Measurements from ENCODE around the gene ADAM12. TPM values are rescaled to one million over a fixed set of nuclear protein-coding genes. Genes with fewer than 3 reads are reported as not detected.

Gene ADAM12
- polyA plus RNA-seq, 1 of the 3 experiments (the other 2 are of a cell fraction), result 25.0 TPM

- Histone ChIP-seq H3K9me3 (no peaks in the 10 kb centered on the region), H3K9me2 (no peaks in the 10 kb centered on the region), H3K4me2 (no peak overlapping the region), H3F3A (replicated peaks; ENCODE audit: insufficient read depth) (peaks cover 13% of the 10 kb centered on the region), H4K20me1 (ENCODE audit: insufficient read depth) (no peaks in the 10 kb centered on the region), H3K4me1 (ENCODE audit: control insufficient read depth in 1 of 2, insufficient read depth in 2 of 2, low read depth in 1 of 2, low read length in 1 of 2) (peaks cover 0 to 6% of the 10 kb centered on the region in 2 experiments; a peak in 2 of 4 replicates), H3K27me3 (ENCODE audit: insufficient read depth) (no peaks in the 10 kb centered on the region), H3K4me3 (ENCODE audit: low read depth in 2 of 2, low read length in 1 of 2) (no peak overlapping the region), H3K36me3 (replicated peaks in 1 of 2; ENCODE audit: control insufficient read depth in 1 of 2, insufficient read depth in 2 of 2, low read length in 1 of 2) (no peaks in the 10 kb centered on the region), H2AFZ (ENCODE audit: low read depth) (no peak overlapping the region), H3K79me2 (ENCODE audit: insufficient read depth) (no peaks in the 10 kb centered on the region), H3K27ac (ENCODE audit: low read depth in 2 of 2, low read length in 1 of 2) (no peak overlapping the region), H3K9ac (no peak overlapping the region)
- no peak for DNase-seq
- ChIA-PET CTCF (no interaction called here), POLR2A (no interaction called here)
- TF ChIP-seq FOXM1 (IDR thresholded peaks at IDR 0.05; ENCODE audit: low read depth) (no peak), NRF1 (IDR thresholded peaks at IDR 0.05; ENCODE audit: low read depth, low read length) (no peak), ELF1 (IDR thresholded peaks at IDR 0.05) (no peak), FOSL2 (IDR thresholded peaks at IDR 0.05; ENCODE audit: borderline replicate concordance, low read depth) (no peak), POLR2AphosphoS5 (IDR thresholded peaks at IDR 0.05; ENCODE audit: low read depth, low read length) (no peak), EZH2phosphoT487 (IDR thresholded peaks at IDR 0.05; ENCODE audit: borderline replicate concordance, low read depth) (no peak), RFX5 (IDR thresholded peaks at IDR 0.05; ENCODE audit: low read length) (no peak), MXI1 (IDR thresholded peaks at IDR 0.05; ENCODE audit: low read depth, low read length) (no peak), SIN3A (IDR thresholded peaks at IDR 0.05; ENCODE audit: borderline replicate concordance, low read depth, low read length) (no peak), MAX (IDR thresholded peaks at IDR 0.05; ENCODE audit: low read depth) (no peak), TCF12 (IDR thresholded peaks at IDR 0.05) (no peak), FOXJ3 (CRISPR knock-in tag; IDR thresholded peaks at IDR 0.05) (no peak), SMC3 (IDR thresholded peaks at IDR 0.05; ENCODE audit: low read depth, low read length) (no peak), TAF1 (IDR thresholded peaks at IDR 0.05; ENCODE audit: borderline replicate concordance, low read depth, low read length) (no peak), TEAD4 (IDR thresholded peaks at IDR 0.05; ENCODE audit: borderline replicate concordance, insufficient read depth) (no peak), NFIC (IDR thresholded peaks at IDR 0.05; ENCODE audit: borderline replicate concordance) (no peak), USF2 (IDR thresholded peaks at IDR 0.05; ENCODE audit: borderline replicate concordance, low read depth, low read length) (no peak), RAD21 (IDR thresholded peaks at IDR 0.05; ENCODE audit: low read length) (no peak), GABPA (IDR thresholded peaks at IDR 0.05; ENCODE audit: low read depth) (no peak)
- WGBS (ENCODE audit: low lambda C conversion rate), result 95% methylated on average over 8 of the region's 8 CpGs
These were observed 173.6 kb downstream of the ADAM12 start for GRCh38 chr10:126214679-126215078.

GRCh38 chr10:126214021-126214420, 174.3 kb downstream of the ADAM12 start:
- H3K9me2 ChIP-seq, result no peaks in the 10 kb centered on the region
- H3K4me1 ChIP-seq (ENCODE audit: control insufficient read depth in 1 of 2, insufficient read depth in 2 of 2, low read depth in 1 of 2, low read length in 1 of 2), result peaks cover 0 to 3% of the 10 kb centered on the region in 2 experiments; a peak in 2 of 4 replicates
- no peak for DNase-seq
- H3K9me3 ChIP-seq, result no peaks in the 10 kb centered on the region
- POLR2A ChIA-PET, result no interaction called here
- no peaks in the 10 kb centered on the region for H3K79me2 ChIP-seq (ENCODE audit: insufficient read depth)
- H3K9ac ChIP-seq, result no peak overlapping the region
- WGBS (ENCODE audit: low lambda C conversion rate), result 71% methylated on average over 6 of the region's 6 CpGs
- H3F3A ChIP-seq (replicated peaks; ENCODE audit: insufficient read depth), result peaks cover 10% of the 10 kb centered on the region
- CTCF ChIA-PET, result interaction anchor here (0.8 kb wide), 1 partner anchor 173 kb away, joined by 3 read pairs; no protein-coding TSS in a partner anchor
- no peak overlapping the region for H3K27ac ChIP-seq (ENCODE audit: low read depth in 2 of 2, low read length in 1 of 2)
- no peak overlapping the region for H2AFZ ChIP-seq (ENCODE audit: low read depth)
- no peak overlapping the region for H3K4me2 ChIP-seq
- no peaks in the 10 kb centered on the region for H3K36me3 ChIP-seq (replicated peaks in 1 of 2; ENCODE audit: control insufficient read depth in 1 of 2, insufficient read depth in 2 of 2, low read length in 1 of 2)
- no peak overlapping the region for H3K4me3 ChIP-seq (ENCODE audit: low read depth in 2 of 2, low read length in 1 of 2)
- no peaks in the 10 kb centered on the region for H3K27me3 ChIP-seq (ENCODE audit: insufficient read depth)
- no peaks in the 10 kb centered on the region for H4K20me1 ChIP-seq (ENCODE audit: insufficient read depth)
- no peak for TF ChIP-seq USF1 (IDR thresholded peaks at IDR 0.05; ENCODE audit: borderline replicate concordance, low read depth)
- TF ChIP-seq YY1 (IDR thresholded peaks at IDR 0.05; ENCODE audit: low read depth), result no peak
- no peak for TF ChIP-seq PBX3 (IDR thresholded peaks at IDR 0.05)
- no peak for TF ChIP-seq GABPA (IDR thresholded peaks at IDR 0.05; ENCODE audit: low read depth)
- TF ChIP-seq FOXM1 (IDR thresholded peaks at IDR 0.05; ENCODE audit: low read depth), result no peak
- no peak for TF ChIP-seq SMC3 (IDR thresholded peaks at IDR 0.05; ENCODE audit: low read depth, low read length)
- TF ChIP-seq MEF2A (IDR thresholded peaks at IDR 0.05; ENCODE audit: borderline replicate concordance, low read depth), result no peak
- no peak for TF ChIP-seq REST (IDR thresholded peaks at IDR 0.05; ENCODE audit: low read depth, low read length)

Data from SK-N-SH (cell line).